DND-41 (cell line): Measurements from ENCODE around the gene ZSCAN31.
A peak's percentile ranks its signal among the peaks of the same experiment; 100 is the strongest.

Experiments used
- ATAC-seq: fragments of 200-7000 bp; cut with Tn5 transposase; 3 replicates; pipeline ENCODE4 v1.9.1; 2021; ENCODE audit warnings: low read depth; ENCODE audit not compliant: insufficient read depth
- DNase-seq: peaks from one replicate; pipeline ENCODE4 v3.0.0-alpha.2; 2020
- H2AFZ ChIP-seq: 2 replicates; pipeline ENCODE4 v1.6.0; 2012; ENCODE audit warnings: low read depth, low read length
- H3K27ac ChIP-seq: 2 replicates; pipeline ENCODE4 v1.5.1; 2012; ENCODE audit warnings: low read length, inconsistent platforms
- H3K27me3 ChIP-seq: fragments of 200-600 bp; sonication (generic); 2 replicates; pipeline ENCODE4 v1.6.0; 2012; ENCODE audit warnings: low read length, mild to moderate bottlenecking, inconsistent platforms; ENCODE audit not compliant: insufficient read depth, poor library complexity
- H3K36me3 ChIP-seq: 2 replicates; pipeline ENCODE4 v1.5.1; 2012; ENCODE audit warnings: low read length, inconsistent platforms; ENCODE audit not compliant: insufficient read depth
- H3K4me1 ChIP-seq: 2 replicates; pipeline ENCODE4 v1.5.1; 2012; ENCODE audit warnings: mild to moderate bottlenecking, low read length; ENCODE audit not compliant: insufficient read depth
- H3K4me2 ChIP-seq: 2 replicates; pipeline ENCODE4 v1.6.0; 2012; ENCODE audit warnings: mild to moderate bottlenecking, moderate library complexity, low read length, inconsistent platforms; ENCODE audit not compliant: insufficient read depth
- H3K4me3 ChIP-seq, 2 experiments: fragments of 200-600 bp in 1 of 2; shearing (Covaris generic) in 1 of 2; 2 replicates each; pipeline ENCODE4 v1.5.1; 2012 to 2016; ENCODE audit warnings: inconsistent platforms in 2 of 2, low read length in 2 of 2, mild to moderate bottlenecking in 2 of 2, low read depth in 1 of 2, moderate library complexity in 1 of 2
- H3K79me2 ChIP-seq: 2 replicates; pipeline ENCODE4 v1.6.0; 2012; ENCODE audit warnings: low read length, inconsistent platforms; ENCODE audit not compliant: insufficient read depth
- H3K9ac ChIP-seq: 2 replicates; pipeline ENCODE4 v1.6.0; 2012; ENCODE audit warnings: low read depth, mild to moderate bottlenecking, inconsistent platforms, low read length, moderate library complexity
- H3K9me3 ChIP-seq: 2 replicates; pipeline ENCODE4 v1.5.1; 2012; ENCODE audit warnings: low read length, moderate library complexity, mild to moderate bottlenecking, inconsistent platforms; ENCODE audit not compliant: insufficient read depth, severe bottlenecking
- H4K20me1 ChIP-seq: 2 replicates; pipeline ENCODE4 v1.6.0; 2012; ENCODE audit warnings: low read length; ENCODE audit not compliant: insufficient read depth
- CTCF ChIP-seq: IDR thresholded peaks from 2 replicates; pipeline ENCODE4 v1.5.1; 2012; ENCODE audit warnings: borderline replicate concordance, low read length, moderate library complexity, mild to moderate bottlenecking; ENCODE audit not compliant: poor library complexity, severe bottlenecking; ENCODE audit errors: extremely low read depth
- EZH2 ChIP-seq: IDR thresholded peaks from 3 replicates; pipeline ENCODE4 v1.6.1; 2012; ENCODE audit warnings: borderline replicate concordance, low read depth, mild to moderate bottlenecking, moderate library complexity, low read length, inconsistent platforms; ENCODE audit not compliant: severe bottlenecking

ZSCAN31 gene

GRCh38 chr6:28343898-28344677, 8.1 kb upstream of the ZSCAN31 start:
- Histone ChIP-seq H3K27ac (no peak overlapping the region), H3K79me2 (no peaks in the 10 kb centered on the region), H3K9me3 (peaks cover 7% of the 10 kb centered on the region), H3K9ac (no peak overlapping the region), H3K27me3 (peaks cover 19% of the 10 kb centered on the region), H4K20me1 (no peaks in the 10 kb centered on the region), H2AFZ (no peak overlapping the region), H3K4me1 (peaks cover 15% of the 10 kb centered on the region), H3K4me3 (no peak overlapping the region), H3K36me3 (no peaks in the 10 kb centered on the region), H3K4me2 (no peak overlapping the region)
- no peak for ATAC-seq
- TF ChIP-seq EZH2 = no peak
- TF ChIP-seq CTCF = no peak
- DNase-seq = no peak

- Histone ChIP-seq H3K79me2 (no peaks in the 10 kb centered on the region), H3K9ac (no peak overlapping the region), H3K27me3 (peaks cover 3% of the 10 kb centered on the region), H2AFZ (no peak overlapping the region), H4K20me1 (no peaks in the 10 kb centered on the region), H3K9me3 (peaks cover 7% of the 10 kb centered on the region), H3K36me3 (no peaks in the 10 kb centered on the region), H3K4me1 (peaks cover 30% of the 10 kb centered on the region), H3K27ac (no peak overlapping the region), H3K4me3 (no peak overlapping the region), H3K4me2 (peak overlapping the region; percentile 38; the same call in 1 of the 2 replicates)
- ATAC-seq = no peak
- DNase-seq = no peak
- TF ChIP-seq CTCF (no peak), EZH2 (no peak)
These were observed 4.6 kb upstream of the ZSCAN31 start for GRCh38 chr6:28340310-28341095.

- no peaks in the 10 kb centered on the region for H4K20me1 ChIP-seq
- no peak for ATAC-seq
- peak overlapping the region; percentile 68 for H3K4me2 ChIP-seq
- H3K4me3 ChIP-seq = peak overlapping the region in 1 of 2 experiments; percentile 79; a peak in 2 of 4 replicates
- H3K27ac ChIP-seq = peak overlapping the region; percentile 90
- H3K9ac ChIP-seq = peak overlapping the region; percentile 88
- H2AFZ ChIP-seq = peak overlapping the region; percentile 89; the same call in 1 of the 2 replicates
- no peaks in the 10 kb centered on the region for H3K27me3 ChIP-seq
- DNase-seq = no peak
- H3K4me1 ChIP-seq = peaks cover 42% of the 10 kb centered on the region
- TF ChIP-seq EZH2 = no peak
- TF ChIP-seq CTCF = no peak
- H3K36me3 ChIP-seq = no peaks in the 10 kb centered on the region
- H3K9me3 ChIP-seq = peaks cover 7% of the 10 kb centered on the region
- no peaks in the 10 kb centered on the region for H3K79me2 ChIP-seq
These were observed 1.2 kb upstream of the ZSCAN31 start for GRCh38 chr6:28337121-28337520.
